Amniotic epithelial cell (primary cell): ENCODE data around the gene KIFAP3.
"Not testable (repeated sequence)": the region's sequence is repeated elsewhere in the genome, so short reads cannot be mapped to it uniquely, and the experiment has no call there.

ENCODE experiments used
- DNase-seq: peaks from one replicate; pipeline ENCODE4 v3.0.0-alpha.2; 2010; ENCODE audit warnings: low read depth

The KIFAP3 gene

DNA sequence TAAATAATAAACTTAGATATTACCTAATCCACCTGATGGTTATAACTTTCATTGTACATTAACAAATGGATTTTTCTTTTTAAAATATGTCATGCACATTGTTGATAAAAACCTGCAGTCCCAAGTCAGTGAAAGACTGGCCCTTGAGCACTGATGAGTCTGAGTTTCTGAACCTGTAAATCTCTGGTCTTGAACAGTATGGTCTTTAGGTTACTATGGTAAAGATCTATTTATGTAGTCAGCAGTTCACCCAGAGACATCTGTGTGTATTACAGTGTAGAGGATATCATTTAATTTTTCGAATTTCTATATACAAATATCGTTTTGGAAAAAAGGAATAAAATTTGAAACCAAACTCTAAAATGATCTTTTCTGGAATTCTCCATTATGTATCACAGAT, 150.4 kb downstream of the KIFAP3 start:
- no peak for DNase-seq

DNA sequence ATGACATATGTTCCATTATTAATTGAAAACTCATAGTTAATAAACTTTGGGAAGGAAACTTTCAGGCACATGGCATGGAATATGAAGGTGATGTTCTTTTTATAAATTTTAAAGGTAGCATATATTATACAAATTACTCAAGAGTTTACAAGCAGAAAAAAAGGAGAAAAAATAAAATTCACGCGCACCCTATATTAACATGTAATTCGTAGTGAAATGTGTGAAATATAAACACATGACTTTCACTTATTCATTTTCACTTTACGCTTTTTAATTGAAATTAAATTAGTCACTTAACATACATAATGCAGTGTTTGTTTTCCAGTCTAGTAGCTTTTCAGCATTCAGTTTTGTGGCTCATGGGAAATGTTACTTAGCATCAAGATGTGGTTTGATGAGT, 153.4 kb downstream of the KIFAP3 start:
- DNase-seq, result no peak

DNA sequence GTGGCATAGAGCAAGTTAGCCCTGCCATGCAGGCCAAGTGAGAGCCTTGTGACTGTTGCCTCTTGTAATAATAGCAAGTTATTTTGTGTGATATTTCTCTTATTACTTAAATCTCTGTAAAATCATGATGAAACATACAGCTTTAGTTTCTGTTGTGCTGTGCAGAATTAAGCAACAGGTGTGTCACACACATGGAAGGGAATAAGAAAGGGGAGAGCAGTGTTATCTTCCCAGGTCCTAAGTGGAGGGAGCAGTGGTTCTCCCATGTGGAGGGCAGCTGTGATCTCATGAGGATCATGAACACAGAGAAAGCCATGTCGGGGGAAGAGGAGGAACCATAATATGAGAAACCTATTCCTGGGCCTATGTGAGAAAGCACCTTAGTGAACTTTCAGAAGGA, 155.6 kb downstream of the KIFAP3 start:
- no peak for DNase-seq

DNA sequence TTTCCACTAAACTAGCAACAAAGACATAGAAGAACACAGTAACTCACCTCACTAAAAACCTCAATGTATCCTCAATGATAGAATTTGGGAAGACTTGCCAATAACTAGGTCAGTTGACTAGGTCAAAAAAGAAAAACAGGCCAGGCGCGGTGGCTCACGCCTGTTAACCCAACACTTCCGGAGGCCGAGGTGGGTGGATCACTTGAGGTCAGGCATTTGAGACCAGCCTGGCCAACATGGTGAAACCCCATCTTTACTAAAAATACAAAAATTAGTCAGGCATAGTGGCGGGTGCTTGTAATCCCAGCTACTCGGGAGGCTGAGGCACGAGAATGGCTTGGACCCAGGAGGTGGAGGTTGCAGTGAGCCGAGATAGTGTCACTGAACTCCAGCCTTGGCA, 156.3 kb downstream of the KIFAP3 start:
- not testable (repeated sequence) for DNase-seq

DNA sequence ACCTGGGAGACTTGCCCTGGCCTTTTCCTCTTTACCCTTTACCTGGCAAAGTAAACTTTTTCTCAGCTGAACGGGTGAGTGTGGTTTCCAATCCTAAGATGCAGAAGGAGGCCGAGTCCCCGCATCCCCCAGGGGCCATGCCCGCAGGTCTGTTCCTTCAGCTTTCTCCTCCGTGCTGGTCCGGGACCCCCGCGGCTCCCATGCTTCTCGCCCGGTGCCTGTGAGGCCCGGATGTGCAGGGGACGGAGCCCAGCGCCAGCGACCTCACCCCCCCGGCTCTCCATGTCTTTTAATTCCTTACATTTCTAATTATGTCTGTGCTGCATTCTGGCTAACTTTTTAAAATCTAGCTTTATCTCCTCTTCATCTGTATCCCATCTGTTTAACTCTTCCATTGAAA, 159.3 kb downstream of the KIFAP3 start:
- DNase-seq, result no peak

DNA sequence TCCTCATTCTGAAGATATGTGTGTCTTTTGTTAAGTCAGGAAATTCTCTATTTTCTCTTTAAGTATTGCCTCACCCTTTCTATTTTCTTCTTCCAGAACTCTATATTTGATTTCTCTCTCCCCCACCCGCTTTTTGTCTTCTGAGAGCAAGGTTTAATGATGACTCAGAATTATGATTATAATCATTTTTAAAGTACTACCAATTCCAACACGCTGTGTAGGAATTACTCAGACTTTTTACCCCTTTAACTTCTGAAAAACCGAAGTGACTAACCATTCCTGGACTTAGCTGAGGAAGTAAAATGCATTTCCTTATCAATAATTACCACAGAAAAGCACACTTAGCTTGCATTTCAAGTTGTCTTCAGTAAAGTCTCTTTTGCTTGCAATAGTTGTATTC, 160.0 kb downstream of the KIFAP3 start:
- DNase-seq, result peak; percentile 11

DNA sequence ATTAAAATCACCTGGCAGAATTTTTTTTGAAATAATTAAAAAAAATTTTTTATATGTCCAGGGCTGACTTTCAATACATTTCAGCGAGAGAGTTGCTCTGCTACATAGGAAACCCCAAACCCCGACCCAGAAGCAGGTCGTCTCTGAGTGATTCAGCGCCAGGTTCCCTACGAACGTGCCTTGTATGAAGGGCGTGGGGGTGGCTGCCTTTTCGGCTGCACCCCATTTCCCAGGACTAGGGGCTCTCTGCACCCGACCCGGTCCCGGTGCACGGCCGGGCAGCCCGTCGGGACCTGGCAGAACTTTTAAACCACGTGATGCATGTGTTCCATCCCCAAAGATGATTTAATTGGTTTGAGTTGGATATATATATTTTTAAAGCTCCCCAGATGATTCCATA, 165.0 kb downstream of the KIFAP3 start:
- no peak for DNase-seq

DNA sequence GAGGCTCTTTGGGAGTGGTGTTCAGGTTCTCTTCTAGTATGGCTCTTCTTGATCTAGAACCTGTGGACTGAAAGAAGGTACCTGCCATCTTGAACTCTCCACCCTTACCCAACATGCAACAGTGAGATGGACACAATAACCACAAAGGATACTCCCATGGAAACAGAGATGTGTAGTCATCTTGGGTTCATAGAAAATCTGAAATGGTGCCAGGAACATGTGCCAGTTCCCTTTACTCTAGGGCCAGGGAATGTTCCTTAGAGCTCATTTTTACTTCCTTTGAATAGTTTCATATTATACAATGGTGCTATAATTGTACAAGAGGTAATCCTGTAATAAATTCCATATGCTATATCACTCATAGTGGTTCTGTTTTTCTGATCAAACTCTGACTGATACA, 167.6 kb downstream of the KIFAP3 start:
- DNase-seq, result peak; percentile 25

DNA sequence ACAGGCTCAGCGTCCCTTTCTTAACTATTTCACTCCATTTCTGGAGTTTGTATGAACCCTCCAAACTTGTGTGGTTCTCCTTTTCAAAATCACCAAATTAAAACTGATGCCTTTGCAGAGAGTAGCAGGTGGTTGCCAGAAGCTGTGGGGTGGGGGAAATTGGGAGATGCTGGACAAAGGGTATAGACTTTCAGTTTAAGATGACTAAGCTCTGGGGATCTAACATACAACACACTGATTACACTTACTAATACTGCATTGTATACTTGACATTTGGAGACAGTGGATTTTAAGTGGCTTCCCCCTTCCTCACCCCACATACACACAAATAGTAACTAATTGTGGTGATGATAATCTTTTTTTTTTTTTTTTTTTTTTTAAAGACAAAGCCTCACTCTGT, 169.7 kb downstream of the KIFAP3 start:
- DNase-seq, result no peak

DNA sequence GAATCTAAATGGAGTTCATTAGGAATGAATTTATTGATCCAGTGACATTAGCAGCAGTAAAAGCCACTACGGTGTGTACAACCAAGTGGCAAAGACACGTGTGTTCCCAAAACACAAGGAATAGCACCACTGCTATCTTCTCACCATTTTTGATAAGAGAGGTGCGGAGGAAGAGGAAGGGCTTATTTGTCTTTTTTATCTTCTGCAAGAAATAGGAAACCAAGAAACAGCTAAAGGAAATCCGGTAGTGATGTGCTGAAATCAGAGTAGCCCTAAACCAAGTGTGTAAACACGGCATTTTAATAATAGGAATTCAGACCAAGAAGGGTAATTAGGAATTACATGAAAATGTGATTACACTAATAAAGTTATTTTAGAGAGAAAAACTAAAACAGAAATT, 171.7 kb downstream of the KIFAP3 start:
- no peak for DNase-seq

DNA sequence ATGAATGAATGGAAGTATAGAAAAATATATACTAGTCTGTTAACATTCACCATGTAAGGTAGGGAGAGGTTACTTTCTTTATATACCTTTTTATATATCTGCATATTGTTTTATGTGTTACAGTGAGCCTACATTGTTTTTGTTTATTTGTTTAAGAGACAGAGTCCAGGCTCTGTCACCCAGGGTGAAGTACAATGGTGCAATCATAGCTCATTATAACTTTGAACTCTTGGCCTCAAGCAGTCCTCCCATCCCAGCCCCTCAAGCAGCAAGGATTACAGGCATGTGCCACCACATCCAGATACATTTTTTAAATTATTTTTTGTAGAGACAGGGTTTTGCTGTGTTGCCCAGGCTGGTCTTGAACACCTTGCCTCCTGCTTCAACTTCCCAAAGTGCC, 173.4 kb downstream of the KIFAP3 start:
- no peak for DNase-seq

DNA sequence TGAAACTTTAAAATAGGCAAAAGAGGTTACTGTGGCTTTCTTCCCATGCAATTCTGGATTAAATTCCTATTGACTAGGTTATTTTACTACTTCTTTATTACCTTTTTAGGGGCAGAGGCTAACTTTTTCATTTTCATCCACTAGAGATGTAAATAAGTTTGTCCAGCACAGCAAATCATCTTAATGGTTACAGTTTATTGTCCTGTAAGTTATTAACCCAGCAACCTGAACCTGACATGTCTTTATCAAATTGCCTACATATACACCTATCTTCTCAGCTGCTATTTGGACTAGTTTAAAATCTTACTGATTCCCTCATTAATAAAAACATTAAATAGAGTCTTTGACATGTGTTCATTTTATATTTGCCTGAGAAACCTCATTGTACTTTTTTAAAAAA, 173.9 kb downstream of the KIFAP3 start:
- DNase-seq, result no peak

DNA sequence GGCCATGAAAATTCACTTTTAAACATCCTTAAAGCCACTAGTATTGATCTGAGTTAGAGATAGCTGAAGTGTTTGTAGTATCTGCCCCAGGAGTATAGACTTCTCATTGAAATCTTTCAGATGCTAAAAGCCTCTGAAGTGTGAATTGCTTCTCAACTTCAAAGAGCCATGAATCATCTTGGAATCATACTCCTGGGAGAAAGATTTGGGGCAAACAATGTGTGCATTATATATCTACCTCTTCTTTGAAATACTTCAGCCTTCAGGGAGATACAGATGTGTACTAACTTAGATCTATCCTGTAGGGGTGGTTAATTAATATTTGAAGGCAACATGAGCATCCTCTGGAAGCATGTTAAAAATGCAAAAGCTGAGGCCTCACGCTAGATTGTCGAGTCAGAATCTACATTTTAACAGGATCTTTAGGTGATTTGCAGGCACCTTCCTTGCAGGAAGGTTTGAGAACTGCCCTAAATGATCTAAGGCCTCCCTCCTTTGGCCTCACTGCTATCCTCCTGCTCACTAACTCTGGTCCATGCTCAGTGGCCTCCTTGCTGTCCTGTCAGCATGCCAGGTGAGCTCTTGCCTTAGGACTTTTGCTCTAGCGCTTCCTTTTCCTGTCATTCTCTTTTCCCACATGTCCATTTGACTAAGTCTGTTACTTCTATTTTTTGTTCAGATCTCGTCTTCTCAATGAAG, 174.8 kb downstream of the KIFAP3 start:
- no peak for DNase-seq

DNA sequence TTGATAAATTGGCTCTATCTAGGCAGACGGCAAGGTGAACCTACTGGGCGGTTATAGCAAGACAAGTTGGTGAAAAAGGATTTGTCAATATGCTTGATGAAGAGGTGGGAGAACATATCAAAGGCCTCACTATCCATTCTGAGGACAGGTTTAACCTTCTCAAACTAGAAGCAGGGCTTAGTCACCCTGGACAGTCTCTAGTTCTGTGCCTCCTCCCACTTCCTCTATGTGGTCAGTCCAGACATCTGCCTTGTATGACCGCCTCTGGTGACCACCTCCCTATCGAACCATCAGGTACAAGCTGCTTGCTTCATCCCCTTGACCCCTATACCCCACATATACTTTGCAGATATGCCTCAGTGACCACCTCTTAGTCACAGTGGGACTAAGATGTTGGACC, 178.5 kb downstream of the KIFAP3 start:
- DNase-seq, result no peak

DNA sequence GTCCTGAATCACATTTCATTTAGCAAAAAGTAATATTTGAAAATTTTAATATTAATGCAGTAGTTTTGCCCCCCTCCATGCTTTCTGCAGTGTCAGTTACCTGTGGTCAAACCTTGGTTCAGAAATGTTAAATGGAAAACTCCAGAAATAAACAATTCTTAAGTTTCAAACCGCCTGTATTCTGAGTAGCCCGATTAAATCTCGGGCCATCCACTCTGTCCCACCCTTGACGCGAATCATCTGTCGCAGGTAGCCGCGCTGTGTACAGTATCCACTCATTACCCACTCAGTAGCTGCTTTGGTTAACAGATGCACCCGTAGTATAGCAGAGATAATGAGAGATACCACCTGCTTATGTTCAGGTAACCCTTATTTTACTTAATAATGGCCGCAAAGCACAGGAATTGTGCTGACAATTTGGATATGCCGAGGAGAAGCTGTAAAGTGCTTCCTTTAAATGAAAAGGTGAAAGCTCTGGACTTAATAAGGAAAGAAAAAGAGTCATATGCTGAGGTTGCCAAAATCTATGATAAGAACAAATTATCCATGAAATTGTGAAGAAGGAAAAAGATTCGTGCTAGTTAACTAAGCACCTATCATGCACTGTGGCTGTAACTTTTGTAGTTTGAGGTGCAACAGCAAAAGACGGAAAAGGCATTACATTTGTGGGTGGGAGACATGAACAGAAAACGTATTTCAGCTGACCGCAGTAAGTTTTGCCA, 179.9 kb downstream of the KIFAP3 start:
- no peak for DNase-seq

DNA sequence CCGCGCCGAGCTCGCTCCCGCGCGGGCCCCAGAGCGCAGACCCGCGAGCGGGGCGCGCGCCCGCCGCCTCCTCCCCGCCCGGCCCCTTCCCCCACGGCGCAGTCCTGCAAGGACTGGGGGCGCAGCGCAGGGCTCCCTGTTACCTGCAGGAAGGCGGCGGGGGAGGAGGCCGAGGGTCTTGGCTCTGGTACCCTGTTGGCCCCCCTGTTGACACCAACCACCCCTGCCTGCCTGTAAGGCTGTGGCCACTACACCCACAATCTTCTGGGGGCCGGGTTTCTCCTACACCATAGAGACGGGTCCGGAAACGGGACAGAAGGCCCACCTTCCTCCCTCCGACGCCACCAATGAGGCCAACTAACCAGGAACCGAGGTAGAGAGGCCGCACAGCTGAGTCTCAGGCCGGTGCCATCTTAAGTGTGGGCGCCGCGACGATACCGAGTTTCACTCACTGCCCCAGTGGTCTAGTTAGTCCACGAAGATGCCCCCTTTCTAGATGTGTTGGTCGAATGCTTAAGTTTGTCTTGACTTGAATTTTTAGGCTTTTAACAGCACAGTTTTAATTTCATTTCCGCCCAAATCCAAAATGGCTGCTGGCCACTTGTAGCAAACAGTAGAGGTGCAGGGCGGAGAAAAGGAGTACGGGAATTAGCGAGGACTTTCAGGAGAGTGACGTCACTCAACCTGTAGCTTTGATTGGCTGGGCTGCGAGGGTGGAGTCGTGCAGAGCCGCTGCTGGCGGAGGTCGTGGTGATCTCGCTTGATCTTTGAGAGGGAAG, 180.7 kb downstream of the KIFAP3 start, which contains the start of gene SCYL3:
Gene SCYL3 (minus strand): TSS at position 252 of the 779 bp plus-strand sequence. CDS start 5,056 bp downstream, outside the sequence.
- peak; percentile 98 for DNase-seq

DNA sequence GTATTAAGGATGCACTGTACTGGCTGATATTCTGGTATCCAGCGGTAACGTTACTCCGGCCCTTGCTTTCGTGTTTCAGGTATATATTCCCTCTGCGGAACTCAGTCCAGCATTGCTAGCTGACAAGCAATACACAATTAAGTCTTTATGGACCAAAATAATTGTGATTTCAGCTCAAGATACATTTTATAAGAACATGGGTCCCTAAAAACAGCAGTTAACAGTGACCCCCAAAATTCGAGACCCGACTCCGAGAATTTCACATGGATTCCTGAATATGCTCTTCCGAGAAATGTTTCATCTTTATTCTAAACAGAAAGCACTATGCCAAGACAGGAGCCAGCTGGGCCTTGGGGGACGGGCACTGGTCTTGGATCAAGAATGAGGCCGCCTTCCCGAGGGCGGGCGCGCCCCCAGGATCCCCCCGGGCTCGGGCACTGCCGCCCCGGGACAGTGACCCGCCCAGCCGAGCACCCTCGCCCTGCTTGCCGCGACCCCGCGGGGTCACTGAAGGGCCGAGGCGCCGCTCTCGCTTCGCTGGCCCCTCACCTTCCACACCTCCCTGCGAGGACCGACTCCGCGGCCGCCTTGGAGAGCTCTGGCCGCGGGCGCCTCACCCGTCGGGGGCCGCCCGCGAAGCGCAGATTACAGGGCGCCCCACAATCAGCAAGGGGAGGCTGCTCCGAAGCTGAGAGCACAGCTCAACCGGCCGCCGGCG, 181.4 kb downstream of the KIFAP3 start:
- no peak for DNase-seq

DNA sequence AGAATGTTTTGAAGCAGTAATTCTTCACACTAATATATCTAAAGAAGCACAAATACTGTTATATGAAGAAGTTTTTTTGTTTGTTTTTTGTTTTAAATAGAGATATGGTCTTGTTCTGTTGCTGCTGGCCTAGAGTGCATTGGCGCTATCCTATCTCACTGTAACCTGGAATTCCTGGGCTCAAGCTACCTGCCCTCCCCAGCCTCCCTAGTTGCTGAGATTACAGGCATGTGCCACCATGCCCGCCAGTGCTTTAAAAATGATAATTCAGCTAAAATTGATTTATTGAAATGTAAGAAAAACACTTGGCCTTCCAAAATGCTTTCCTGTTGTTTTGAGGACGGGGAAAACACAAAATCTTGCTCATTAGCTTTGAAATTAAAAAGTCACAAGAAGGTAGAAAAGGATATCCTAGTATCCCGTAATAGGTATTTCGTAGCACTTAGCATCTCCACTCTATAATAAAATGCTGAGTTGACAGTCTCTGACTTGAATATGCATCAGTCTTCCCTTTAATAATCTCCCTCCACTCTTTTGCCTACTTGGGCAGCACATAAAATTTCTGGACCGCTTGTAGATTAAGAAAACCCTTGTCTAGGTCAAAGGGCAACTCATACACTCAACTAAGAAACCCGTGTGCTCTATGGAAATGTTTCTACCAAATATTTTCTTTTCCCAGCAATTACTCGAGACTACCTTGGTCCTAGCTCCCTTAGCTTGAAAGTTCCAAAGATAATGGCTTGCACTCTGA, 182.1 kb downstream of the KIFAP3 start:
- DNase-seq, result no peak

DNA sequence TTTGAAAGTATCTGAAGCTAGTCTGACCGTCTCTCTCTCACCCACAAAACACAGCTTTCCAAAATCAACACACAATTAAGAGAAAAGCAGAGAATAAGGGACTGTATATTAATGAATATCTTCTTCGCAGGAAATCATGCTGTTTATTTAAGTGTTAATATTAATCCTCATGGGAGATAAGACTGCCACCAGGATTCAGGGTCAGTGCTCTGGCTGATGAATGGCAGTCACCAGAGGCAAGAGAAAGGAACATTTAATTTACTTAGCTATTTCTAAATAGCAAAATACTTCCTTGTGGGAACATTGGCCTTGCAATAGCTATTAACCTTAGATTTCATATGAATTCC, 183.0 kb downstream of the KIFAP3 start:
- DNase-seq, result no peak

DNA sequence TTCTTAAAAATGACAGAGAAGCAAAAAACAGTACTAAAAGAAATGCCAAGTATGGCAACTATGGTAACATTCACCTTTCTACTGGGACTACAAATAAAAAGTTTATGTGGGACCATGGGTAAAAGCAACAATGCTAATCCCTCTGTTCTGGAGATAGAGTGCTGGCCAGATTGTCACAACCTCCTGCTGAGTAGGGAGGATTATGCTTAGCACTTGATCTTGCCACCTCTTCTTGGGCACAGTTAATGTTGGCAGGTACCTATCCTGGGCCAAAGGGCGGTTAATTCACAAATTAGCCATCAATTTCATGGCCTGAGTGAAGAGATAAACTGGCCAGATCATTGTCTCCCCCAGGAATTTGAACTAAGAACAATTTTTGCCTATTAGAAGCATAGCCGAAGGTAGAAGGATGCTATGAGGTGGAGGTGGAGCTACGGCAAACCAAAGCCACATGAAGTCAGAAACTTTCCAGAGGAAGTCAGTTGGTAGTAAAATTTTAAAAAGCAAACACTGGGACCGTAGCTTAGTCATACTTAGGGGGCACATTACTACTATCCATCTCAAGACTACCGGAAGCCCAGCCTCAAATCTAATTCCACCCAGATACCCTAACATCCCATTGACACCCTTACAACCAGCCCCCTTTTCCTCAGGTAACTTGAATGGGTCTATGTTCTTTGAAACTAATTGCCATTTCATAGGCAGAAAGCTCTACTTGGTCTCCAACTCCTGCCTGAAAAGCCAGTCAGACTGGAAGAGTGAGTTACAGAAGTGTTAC, 183.5 kb downstream of the KIFAP3 start:
- DNase-seq, result no peak

DNA sequence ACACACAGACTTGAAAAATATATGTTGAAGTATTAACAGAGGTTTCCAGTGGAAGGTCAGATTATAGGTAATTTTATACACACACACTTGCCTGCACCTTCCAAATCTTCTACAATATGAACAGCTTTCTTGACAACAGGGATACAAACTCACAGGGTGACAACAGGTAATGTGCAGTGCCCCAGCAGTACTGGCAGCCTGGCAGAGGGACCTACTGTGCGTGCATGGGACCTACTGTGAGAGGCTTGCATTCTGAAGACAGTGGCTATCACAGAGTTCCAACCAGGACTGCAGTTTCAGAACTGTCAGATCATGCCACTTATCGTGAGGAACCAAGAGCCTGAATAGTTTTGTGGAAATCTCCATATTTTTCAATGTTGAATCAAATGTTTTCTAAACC, 184.6 kb downstream of the KIFAP3 start:
- no peak for DNase-seq
